ENCODE measurements around the gene LSP1. TPM values are rescaled to one million over a fixed set of nuclear protein-coding genes. Genes with fewer than 3 reads are reported as not detected.

LSP1 gene
- polyA plus RNA-seq, 1 donor: 54.4 TPM

- DNase-seq (ENCODE audit: low read depth): no peak
Observed at GRCh38 chr11:1888811-1889210, 35.9 kb downstream of the LSP1 start.

- no peak for DNase-seq (ENCODE audit: low read depth)
Observed at GRCh38 chr11:1889224-1889930, 36.5 kb downstream of the LSP1 start.

- no peak for DNase-seq (ENCODE audit: low read depth)
Observed at GRCh38 chr11:1889941-1890855, 37.3 kb downstream of the LSP1 start.

GRCh38 chr11:1890856-1891830 is 38.3 kb downstream of the LSP1 start:
- no peak for DNase-seq (ENCODE audit: low read depth)

- no peak for DNase-seq (ENCODE audit: low read depth)
Observed at GRCh38 chr11:1891831-1892115, 38.9 kb downstream of the LSP1 start, which contains the start of gene PRR33. TSS of gene PRR33 (minus strand) at chr11:1891895. CDS start at chr11:1890584, 1,311 bp downstream.

- no peak for DNase-seq (ENCODE audit: low read depth)
Observed at GRCh38 chr11:1892116-1892515, 39.2 kb downstream of the LSP1 start.

- DNase-seq (ENCODE audit: low read depth): no peak
Observed at GRCh38 chr11:1892558-1892957, 39.7 kb downstream of the LSP1 start.

- DNase-seq (ENCODE audit: low read depth): no peak
Observed at GRCh38 chr11:1893581-1894359, 40.9 kb downstream of the LSP1 start.

- no peak for DNase-seq (ENCODE audit: low read depth)
Observed at GRCh38 chr11:1894759-1895158, 41.9 kb downstream of the LSP1 start.

GRCh38 chr11:1896468-1896867 is 43.6 kb downstream of the LSP1 start:
- no peak for DNase-seq (ENCODE audit: low read depth)

GRCh38 chr11:1896923-1897322 is 44.0 kb downstream of the LSP1 start:
- no peak for DNase-seq (ENCODE audit: low read depth)

- no peak for DNase-seq (ENCODE audit: low read depth)
Observed at GRCh38 chr11:1899090-1899489, 46.2 kb downstream of the LSP1 start.

GRCh38 chr11:1899686-1900085 is 46.8 kb downstream of the LSP1 start:
- no peak for DNase-seq (ENCODE audit: low read depth)

- DNase-seq (ENCODE audit: low read depth): no peak
Observed at GRCh38 chr11:1906181-1906580, 53.3 kb downstream of the LSP1 start.

- DNase-seq (ENCODE audit: low read depth): no peak
Observed at GRCh38 chr11:1906611-1907423, 53.9 kb downstream of the LSP1 start.

GRCh38 chr11:1908618-1909017 is 55.7 kb downstream of the LSP1 start:
- peak; percentile 78 for DNase-seq (ENCODE audit: low read depth)

GRCh38 chr11:1909524-1909923 is 56.6 kb downstream of the LSP1 start:
- no peak for DNase-seq (ENCODE audit: low read depth)

- DNase-seq (ENCODE audit: low read depth): no peak
Observed at GRCh38 chr11:1912289-1912878, 59.5 kb downstream of the LSP1 start.

- no peak for DNase-seq (ENCODE audit: low read depth)
Observed at GRCh38 chr11:1913271-1914060, 60.6 kb downstream of the LSP1 start.

All from forelimb muscle (tissue), 1 donor.